ENCODE data around the gene PAXIP1. TPM values are rescaled to one million over a fixed set of nuclear protein-coding genes. Genes with fewer than 3 reads are reported as not detected.

PAXIP1 gene
- polyA plus RNA-seq, 4 donors: 17.4 to 26.3 (median 22.9) TPM

Other genes starting within 250 kb of the PAXIP1 start
- not detected for gene HTR5A, start 67.2 kb upstream of the PAXIP1 start, polyA plus RNA-seq (ENCODE audit: insufficient read length in 4 of 4)

Measured in left renal pelvis (tissue), 4 donors.